ENCODE measurements around the gene TERF2IP.

Gene TERF2IP

DNA sequence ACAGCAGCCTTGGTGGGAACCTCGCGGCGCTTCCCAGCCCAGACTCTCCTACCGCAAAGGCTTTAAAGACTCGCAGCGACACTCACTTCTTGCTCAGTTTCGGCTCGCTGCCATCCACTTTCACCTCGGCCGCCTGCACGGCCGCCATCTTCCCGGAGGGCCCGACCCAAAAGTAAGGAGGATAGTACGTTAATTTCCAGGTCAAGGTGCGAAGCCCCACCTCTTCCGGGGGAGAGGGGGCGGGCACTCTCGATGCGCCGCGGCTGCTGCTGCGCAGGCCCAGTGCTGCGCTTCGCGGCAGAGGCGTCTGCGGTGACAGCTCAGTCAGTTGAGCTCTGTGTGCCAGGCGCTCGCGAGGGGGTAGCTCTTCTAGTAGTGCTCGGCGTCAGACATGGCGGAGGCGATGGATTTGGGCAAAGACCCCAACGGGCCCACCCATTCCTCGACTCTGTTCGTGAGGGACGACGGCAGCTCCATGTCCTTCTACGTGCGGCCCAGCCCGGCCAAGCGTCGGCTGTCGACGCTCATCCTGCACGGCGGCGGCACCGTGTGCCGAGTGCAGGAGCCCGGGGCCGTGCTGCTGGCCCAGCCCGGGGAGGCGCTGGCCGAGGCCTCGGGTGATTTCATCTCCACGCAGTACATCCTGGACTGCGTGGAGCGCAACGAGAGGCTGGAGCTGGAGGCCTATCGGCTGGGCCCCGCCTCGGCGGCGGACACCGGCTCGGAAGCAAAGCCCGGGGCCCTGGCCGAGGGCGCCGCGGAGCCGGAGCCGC, at the start of gene TERF2IP, which contains the start of gene KARS1:
TERF2IP (plus strand) TSS at position 282 of the 773 bp plus-strand sequence; CDS start at position 392, 110 bp downstream.
KARS1 (minus strand) TSS at position 174 of the 773 bp plus-strand sequence; CDS start at position 148, 26 bp downstream.
- peak; percentile 69 to 74 for DNase-seq (ENCODE audit: low read depth in 2 of 2)

- no peak for DNase-seq (ENCODE audit: low read depth in 2 of 2)
Measured at GRCh38 chr16:75599452-75600277, 47.9 kb upstream of the TERF2IP start.

DNA sequence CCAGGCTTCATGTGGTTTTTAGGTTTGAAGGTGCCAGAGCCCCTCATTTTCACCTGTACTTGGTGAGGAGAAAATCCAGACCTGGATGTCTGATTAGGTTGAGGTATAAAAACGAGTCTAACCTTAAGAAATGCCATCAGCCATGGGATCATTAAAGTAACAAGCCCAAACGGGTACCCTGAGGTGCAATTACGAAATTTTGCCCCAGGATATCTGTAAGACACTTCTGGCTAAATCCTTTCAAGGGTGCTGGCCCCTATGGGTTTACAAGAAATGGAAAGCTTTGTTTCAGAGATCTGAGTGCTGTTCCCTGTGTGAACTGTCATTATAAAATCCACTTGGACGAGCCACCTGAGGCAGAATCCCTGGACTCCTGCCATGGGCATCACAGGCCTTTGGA, 44.3 kb upstream of the TERF2IP start:
- no peak for DNase-seq (ENCODE audit: low read depth in 2 of 2)

- no peak for DNase-seq (ENCODE audit: low read depth in 2 of 2)
Measured at GRCh38 chr16:75606507-75606906, 41.1 kb upstream of the TERF2IP start.

- DNase-seq (ENCODE audit: low read depth in 2 of 2): peak; percentile 29 to 35
Measured at GRCh38 chr16:75614066-75614897, 33.3 kb upstream of the TERF2IP start.

- no peak for DNase-seq (ENCODE audit: low read depth in 2 of 2)
Measured at GRCh38 chr16:75615619-75616018, 32.0 kb upstream of the TERF2IP start.

- no peak for DNase-seq (ENCODE audit: low read depth in 2 of 2)
Measured at GRCh38 chr16:75616521-75617010, 31.0 kb upstream of the TERF2IP start.

- no peak for DNase-seq (ENCODE audit: low read depth in 2 of 2)
Measured at GRCh38 chr16:75617121-75617520, 30.5 kb upstream of the TERF2IP start.

- no peak for DNase-seq (ENCODE audit: low read depth in 2 of 2)
Measured at GRCh38 chr16:75618780-75619179, 28.8 kb upstream of the TERF2IP start.

GRCh38 chr16:75620326-75621169, 27.0 kb upstream of the TERF2IP start:
- DNase-seq (ENCODE audit: low read depth in 2 of 2): no peak

- no peak for DNase-seq (ENCODE audit: low read depth in 2 of 2)
Measured at GRCh38 chr16:75621170-75621477, 26.4 kb upstream of the TERF2IP start.

GRCh38 chr16:75622761-75623605, 24.6 kb upstream of the TERF2IP start, which contains the start of gene ADAT1:
Gene ADAT1, minus strand, starts transcription at chr16:75623281. Its CDS starts 2,482 bp downstream, at chr16:75620799.
- peak; percentile 93 to 95 for DNase-seq (ENCODE audit: low read depth in 2 of 2)

DNA sequence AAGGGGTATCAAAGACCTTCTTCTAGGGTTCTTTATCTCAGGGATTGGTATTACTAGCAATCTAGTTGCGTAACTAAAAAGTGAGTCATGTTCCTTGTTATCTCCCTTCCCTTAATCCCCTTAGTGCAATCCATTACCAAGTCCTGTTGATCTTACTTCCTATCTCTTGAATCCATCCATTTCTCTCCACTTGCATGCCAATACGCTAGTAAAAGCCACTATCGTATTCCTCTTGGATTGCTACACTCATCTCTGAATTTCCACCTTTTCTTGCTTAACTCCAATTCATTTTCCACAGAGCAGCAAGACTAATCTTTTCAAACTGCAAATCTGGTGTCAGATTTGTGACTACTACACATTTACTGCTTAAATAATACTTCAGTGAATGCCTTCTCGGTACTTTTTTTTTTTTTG, 22.6 kb upstream of the TERF2IP start:
- no peak for DNase-seq (ENCODE audit: low read depth in 2 of 2)

GRCh38 chr16:75626806-75627205, 20.8 kb upstream of the TERF2IP start:
- no peak for DNase-seq (ENCODE audit: low read depth in 2 of 2)

GRCh38 chr16:75627851-75628250, 19.7 kb upstream of the TERF2IP start:
- DNase-seq (ENCODE audit: low read depth in 2 of 2): no peak

DNA sequence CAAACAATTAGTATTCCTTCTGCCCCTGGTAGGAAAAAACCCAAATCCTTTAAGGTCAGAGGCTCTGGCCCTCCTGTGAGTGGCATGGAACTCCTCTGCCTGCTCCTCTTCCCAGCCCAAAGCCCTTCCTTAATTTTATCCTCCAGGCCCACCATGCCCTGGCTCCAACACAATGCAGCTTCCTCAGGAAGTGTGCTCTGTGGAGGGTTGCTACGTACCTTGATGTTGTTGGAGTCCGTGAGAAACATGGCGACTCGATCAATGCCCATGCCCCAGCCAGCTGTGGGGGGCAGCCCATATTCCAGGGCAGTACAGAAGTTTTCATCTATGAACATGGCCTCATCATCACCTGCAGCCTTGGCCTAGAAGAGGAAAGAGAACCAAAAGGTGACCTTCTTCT, 19.2 kb upstream of the TERF2IP start:
- no peak for DNase-seq (ENCODE audit: low read depth in 2 of 2)

DNA sequence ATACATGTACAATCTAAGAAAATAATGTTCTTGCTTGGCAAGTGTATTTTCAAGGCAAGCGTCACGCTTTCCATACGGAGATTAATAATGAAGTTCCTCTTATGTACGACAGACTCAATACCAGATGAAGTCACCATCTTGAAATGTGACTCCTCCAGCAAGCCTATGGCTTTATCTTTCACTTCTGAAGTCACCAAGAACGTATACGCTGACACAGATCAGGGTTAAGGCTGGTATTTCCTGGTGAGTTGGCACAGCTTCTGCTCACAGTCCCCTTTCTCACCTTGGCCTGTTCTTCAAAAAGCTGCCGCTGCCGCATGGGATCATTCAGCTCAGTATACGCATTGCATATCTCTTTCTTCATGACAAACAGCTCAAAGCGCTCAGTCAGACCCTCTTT, 18.4 kb upstream of the TERF2IP start:
- no peak for DNase-seq (ENCODE audit: low read depth in 2 of 2)

- DNase-seq (ENCODE audit: low read depth in 2 of 2): no peak
Measured at GRCh38 chr16:75630052-75630451, 17.5 kb upstream of the TERF2IP start.

DNA sequence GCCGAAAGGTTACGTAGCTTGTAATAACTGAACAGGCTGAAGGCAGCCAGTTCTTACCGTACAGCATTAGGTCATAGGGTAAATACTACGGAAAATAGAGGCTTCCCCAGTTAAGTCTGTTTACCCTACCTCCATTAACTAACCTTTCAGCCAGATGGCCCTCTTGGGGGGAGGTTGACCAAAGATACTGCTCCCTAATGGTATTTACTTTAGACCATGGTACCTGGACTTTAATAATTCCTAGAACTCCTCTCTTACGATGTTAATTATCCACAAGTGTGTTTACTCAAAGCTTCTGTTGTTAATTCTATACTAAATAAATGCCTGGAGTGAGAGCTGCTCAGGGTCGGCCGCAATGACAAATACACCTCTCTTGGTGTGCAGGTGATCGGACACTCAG, 14.7 kb upstream of the TERF2IP start:
- no peak for DNase-seq (ENCODE audit: low read depth in 2 of 2)

DNA sequence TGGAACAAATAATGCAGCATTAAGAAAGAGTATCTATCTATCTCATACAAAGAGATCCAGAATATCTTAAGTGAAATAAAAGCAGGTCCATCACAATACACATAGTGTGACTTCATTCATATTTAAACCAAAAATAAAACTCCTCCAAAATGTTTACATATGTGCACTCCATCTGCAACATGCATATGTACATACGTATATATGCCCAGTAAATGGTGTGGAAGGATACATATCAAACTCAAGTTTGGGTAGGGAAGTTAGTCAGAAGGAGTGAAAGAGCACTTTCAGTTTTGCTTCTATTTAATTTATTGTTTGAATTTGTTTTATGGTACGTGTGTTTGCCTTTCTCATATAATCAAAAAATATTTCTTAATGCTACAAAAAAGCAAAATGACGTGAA, 12.5 kb upstream of the TERF2IP start:
- DNase-seq (ENCODE audit: low read depth in 2 of 2): no peak

Measured in fibroblast of skin of left biceps (primary cell).